Epithelial cell of esophagus (primary cell): ENCODE measurements around the gene SPIRE2.
A peak's percentile ranks its signal among the peaks of the same experiment; 100 is the strongest.

Experiments
- DNase-seq: peaks from one replicate; pipeline ENCODE4 v3.0.0; 2010; ENCODE audit warnings: low read depth
- H3K4me3 ChIP-seq: 2 replicates; pipeline ENCODE4 v1.5.1; 2011; ENCODE audit warnings: mild to moderate bottlenecking, low read length, control low read depth
- TF ChIP-seq, protein P1 (sequence below): IDR thresholded peaks from 2 replicates; pipeline ENCODE4 v1.5.1; 2011; ENCODE audit warnings: low read depth, mild to moderate bottlenecking, low read length, control low read depth, inconsistent platforms; ENCODE audit not compliant: insufficient read depth; ENCODE audit errors: missing control alignments

The SPIRE2 gene

DNA sequence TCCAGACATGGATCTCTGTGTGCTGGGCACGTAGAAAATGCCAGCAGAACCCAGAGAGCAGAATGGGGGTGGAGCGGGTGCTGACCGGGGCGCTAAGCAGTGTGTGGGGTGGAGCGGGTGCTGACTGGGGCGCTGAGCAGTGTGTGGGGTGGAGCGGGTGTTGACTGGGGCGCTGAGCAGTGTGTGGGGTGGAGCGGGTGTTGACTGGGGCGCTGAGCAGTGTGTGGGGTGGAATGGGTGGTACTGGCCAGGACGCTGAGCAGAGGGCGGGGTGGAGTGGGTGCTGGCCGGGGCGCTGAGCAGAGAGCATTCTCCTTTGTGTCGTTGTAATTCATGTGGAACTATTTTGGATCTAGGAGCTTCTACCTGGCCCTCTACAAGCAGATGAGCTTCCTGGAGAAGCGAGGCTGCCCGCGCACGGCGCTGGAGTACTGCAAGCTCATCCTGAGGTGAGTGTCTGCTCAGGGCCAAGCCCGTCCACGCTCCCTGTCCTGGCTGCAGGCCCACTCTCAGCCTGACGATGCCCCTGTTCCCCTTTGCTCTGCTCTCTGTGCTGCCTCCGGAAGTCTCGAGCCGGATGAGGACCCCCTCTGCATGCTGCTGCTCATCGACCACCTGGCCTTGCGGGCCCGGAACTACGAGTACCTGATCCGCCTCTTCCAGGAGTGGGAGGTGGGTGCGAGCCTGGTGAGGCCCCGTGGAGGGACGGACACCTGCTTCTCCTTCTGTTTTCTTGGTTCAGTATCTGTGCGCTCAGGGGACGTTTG, 70.1 kb downstream of the SPIRE2 start:
- DNase-seq = no peak
- TF ChIP-seq, protein P1, sequence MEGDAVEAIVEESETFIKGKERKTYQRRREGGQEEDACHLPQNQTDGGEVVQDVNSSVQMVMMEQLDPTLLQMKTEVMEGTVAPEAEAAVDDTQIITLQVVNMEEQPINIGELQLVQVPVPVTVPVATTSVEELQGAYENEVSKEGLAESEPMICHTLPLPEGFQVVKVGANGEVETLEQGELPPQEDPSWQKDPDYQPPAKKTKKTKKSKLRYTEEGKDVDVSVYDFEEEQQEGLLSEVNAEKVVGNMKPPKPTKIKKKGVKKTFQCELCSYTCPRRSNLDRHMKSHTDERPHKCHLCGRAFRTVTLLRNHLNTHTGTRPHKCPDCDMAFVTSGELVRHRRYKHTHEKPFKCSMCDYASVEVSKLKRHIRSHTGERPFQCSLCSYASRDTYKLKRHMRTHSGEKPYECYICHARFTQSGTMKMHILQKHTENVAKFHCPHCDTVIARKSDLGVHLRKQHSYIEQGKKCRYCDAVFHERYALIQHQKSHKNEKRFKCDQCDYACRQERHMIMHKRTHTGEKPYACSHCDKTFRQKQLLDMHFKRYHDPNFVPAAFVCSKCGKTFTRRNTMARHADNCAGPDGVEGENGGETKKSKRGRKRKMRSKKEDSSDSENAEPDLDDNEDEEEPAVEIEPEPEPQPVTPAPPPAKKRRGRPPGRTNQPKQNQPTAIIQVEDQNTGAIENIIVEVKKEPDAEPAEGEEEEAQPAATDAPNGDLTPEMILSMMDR = no peak
- no peak overlapping the region for H3K4me3 ChIP-seq

DNA sequence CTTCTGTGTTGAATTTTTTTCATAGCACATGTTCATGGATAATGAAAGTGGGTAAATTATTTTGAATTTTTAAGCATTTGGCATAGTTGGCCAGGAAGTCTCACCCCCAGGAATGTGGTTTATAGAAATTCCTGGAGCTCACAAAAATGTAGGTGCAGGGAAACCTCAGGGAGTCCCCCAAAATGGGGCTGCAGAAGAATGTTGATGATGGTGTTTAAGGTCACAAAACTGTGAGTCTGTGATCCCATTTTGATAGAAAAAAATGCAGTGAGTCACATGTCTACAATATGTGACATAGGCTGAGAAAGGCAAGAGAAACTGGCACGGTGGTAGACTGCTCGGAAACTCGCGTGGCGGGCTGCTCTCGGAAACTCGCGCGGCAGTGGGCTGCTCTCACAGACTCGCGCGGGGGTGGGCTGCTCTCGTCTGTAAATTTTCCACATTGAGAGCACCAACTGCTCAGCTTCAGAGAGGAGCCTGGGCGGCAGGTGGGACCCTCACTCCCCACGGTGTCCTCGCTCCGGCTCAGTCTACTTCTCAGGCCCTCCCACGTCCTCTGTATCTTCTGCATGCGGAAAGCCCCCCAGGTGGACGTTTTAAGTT, 71.7 kb downstream of the SPIRE2 start:
- TF ChIP-seq, protein P1 = no peak
- no peak overlapping the region for H3K4me3 ChIP-seq
- no peak for DNase-seq

DNA sequence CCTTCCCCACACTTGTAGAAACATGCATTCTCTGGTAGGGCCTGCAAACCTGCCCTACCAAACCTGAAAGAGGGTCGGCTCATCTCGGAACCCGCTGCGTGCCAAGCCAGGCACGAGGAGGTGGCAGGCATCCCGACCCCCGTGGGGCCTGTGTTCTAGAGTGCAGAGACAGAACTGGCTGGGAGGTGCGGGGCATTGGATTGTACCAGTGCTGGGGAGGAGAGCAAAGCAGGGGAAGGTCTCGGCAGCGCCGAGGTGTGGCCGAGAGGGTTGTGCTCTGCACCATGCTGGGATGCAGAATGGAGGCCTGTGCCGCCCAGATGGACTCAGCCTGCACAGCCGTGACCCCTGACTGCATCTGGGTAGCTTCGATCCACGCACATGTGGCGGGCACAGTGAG, 72.6 kb downstream of the SPIRE2 start:
- TF ChIP-seq, protein P1 = no peak
- no peak for DNase-seq
- H3K4me3 ChIP-seq = no peak overlapping the region

GRCh38 chr16:89902980-89903379, 74.7 kb downstream of the SPIRE2 start:
- no peak overlapping the region for H3K4me3 ChIP-seq
- TF ChIP-seq, protein P1 = no peak
- DNase-seq = no peak

DNA sequence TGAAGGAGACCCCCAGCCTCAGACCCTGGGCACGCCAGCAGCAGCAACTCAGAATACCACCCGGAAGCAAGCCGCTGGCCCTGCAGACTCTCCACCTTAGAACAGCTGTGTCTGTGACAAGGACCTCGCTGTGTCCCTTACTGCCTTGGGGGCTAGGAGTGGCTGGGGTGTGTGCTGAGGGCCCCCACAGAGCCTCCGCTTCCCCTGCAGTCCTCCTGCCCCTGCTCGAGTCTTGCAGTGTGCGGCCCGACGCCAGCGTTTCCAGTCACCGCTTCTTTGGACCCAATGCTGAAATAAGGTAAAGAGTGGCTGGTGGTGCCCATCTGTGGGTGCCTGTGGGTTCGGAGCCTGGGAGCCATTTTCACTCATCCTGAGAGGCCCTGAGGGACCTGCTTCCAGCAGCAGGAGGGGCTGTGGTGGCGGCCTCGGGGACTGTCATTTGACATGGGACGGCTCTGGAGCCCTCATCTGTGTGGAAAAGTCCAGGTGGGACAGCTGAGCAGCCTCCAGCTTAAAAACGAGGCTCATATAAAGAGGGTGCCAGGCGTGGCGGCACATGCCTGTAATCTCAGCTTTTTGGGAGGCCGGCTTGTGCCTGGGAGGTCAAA, 75.7 kb downstream of the SPIRE2 start:
- DNase-seq = no peak
- no peak overlapping the region for H3K4me3 ChIP-seq
- TF ChIP-seq, protein P1 = no peak

- no peak overlapping the region for H3K4me3 ChIP-seq
- peak; percentile 51 for DNase-seq
- TF ChIP-seq, protein P1 = no peak
Measured at GRCh38 chr16:89904606-89905510, 76.6 kb downstream of the SPIRE2 start.
